MM.1S (cell line): ENCODE results near the gene LRRN2.

Experiments used
- DNase-seq: peaks from one replicate; pipeline ENCODE4 v3.0.0-alpha.2; 2015
- H2AFZ ChIP-seq: fragments of 300-600 bp; sonication (generic); 2 replicates; pipeline ENCODE4 v1.6.0; 2016; ENCODE audit warnings: antibody characterized with exemption, low read length
- H3F3A ChIP-seq: fragments of 300-600 bp; sonication (generic); 2 replicates; pipeline ENCODE4 v1.6.1; 2016; ENCODE audit warnings: mild to moderate bottlenecking, antibody characterized with exemption, low read length, moderate library complexity, mixed read lengths; ENCODE audit not compliant: insufficient read depth
- H3K27ac ChIP-seq: fragments of 300-600 bp; sonication (generic); 2 replicates; pipeline ENCODE4 v1.5.1; 2016; ENCODE audit warnings: mild to moderate bottlenecking, low read length
- H3K27me3 ChIP-seq: fragments of 300-600 bp; sonication (generic); replicated peaks from 2 replicates; pipeline ENCODE4 v1.6.0; 2016; ENCODE audit warnings: low read length; ENCODE audit not compliant: insufficient read depth
- H3K36me3 ChIP-seq: fragments of 300-600 bp; sonication (generic); replicated peaks from 2 replicates; pipeline ENCODE4 v1.6.1; 2016; ENCODE audit warnings: mild to moderate bottlenecking, low read length, mixed read lengths; ENCODE audit not compliant: insufficient read depth
- H3K4me1 ChIP-seq: fragments of 300-600 bp; sonication (generic); 2 replicates; pipeline ENCODE4 v1.6.1; 2016; ENCODE audit warnings: low read length, mixed read lengths
- H3K4me2 ChIP-seq: fragments of 300-600 bp; sonication (generic); 2 replicates; pipeline ENCODE4 v1.6.0; 2016; ENCODE audit warnings: low read depth, low read length
- H3K4me3 ChIP-seq: fragments of 300-600 bp; sonication (generic); 2 replicates; pipeline ENCODE4 v1.5.1; 2016; ENCODE audit warnings: low read length, mixed read lengths
- H3K79me2 ChIP-seq: fragments of 300-600 bp; sonication (generic); 2 replicates; pipeline ENCODE4 v1.6.1; 2016; ENCODE audit warnings: mixed run types, low read length, mixed read lengths
- H3K9ac ChIP-seq: fragments of 300-600 bp; sonication (generic); 2 replicates; pipeline ENCODE4 v1.6.1; 2016; ENCODE audit warnings: low read length, mixed read lengths
- H3K9me2 ChIP-seq: fragments of 300-600 bp; sonication (generic); replicated peaks from 2 replicates; pipeline ENCODE4 v1.6.1; 2016; ENCODE audit warnings: mild to moderate bottlenecking, low read length, mixed read lengths; ENCODE audit not compliant: insufficient read depth
- H3K9me3 ChIP-seq: fragments of 300-600 bp; sonication (generic); replicated peaks from 2 replicates; pipeline ENCODE4 v1.6.1; 2016; ENCODE audit warnings: mild to moderate bottlenecking, low read length, mixed read lengths; ENCODE audit not compliant: insufficient read depth
- H4K20me1 ChIP-seq: fragments of 300-600 bp; sonication (generic); 2 replicates; pipeline ENCODE4 v1.6.1; 2016; ENCODE audit warnings: mild to moderate bottlenecking, low read length, moderate library complexity, mixed read lengths; ENCODE audit not compliant: insufficient read depth
- EZH2 ChIP-seq: fragments of 300-600 bp; sonication (generic); optimal IDR thresholded peaks from 2 replicates; pipeline ENCODE3; 2017; ENCODE audit warnings: low read depth, mild to moderate bottlenecking, antibody characterized with exemption, low read length, mixed read lengths
- EZH2phosphoT487 ChIP-seq: fragments of 300-600 bp; sonication (generic); IDR thresholded peaks from 2 replicates; pipeline ENCODE4 v1.6.1; 2018; ENCODE audit warnings: antibody characterized with exemption, low read length
- TF ChIP-seq, protein P1 (sequence below): fragments of 300-600 bp; sonication (generic); IDR thresholded peaks from 2 replicates; pipeline ENCODE4 v1.5.1; 2016; ENCODE audit warnings: antibody characterized with exemption, low read length, mixed read lengths

LRRN2 gene

DNA sequence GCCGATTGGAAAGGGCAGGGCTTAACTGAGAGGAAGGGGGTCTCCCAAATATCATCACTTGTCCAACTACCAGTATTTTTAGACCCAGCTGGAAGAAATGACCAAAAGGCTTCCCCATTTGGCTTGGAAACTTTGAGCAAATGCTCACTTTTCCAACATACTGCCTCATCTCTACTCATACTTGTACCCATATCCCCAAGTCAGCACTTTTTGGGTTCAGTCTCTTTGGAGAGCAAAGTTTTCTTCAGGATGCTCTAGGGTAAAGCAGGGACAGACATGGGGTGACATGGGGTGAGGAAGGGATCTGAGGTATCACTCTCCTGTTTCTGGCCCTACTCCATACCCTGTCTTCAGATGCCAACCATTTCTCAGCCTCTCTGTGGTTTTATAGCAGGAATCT is 27.2 kb downstream of the LRRN2 start:
- DNase-seq: no peak
- H3K27me3 ChIP-seq: no peaks in the 10 kb centered on the region
- H3K4me2 ChIP-seq: no peak overlapping the region
- H3K4me3 ChIP-seq: no peak overlapping the region
- no peaks in the 10 kb centered on the region for H3K79me2 ChIP-seq
- no peak overlapping the region for H3K9ac ChIP-seq
- H4K20me1 ChIP-seq: no peaks in the 10 kb centered on the region
- no peaks in the 10 kb centered on the region for H3K36me3 ChIP-seq
- H3F3A ChIP-seq: no peaks in the 10 kb centered on the region
- no peaks in the 10 kb centered on the region for H3K9me3 ChIP-seq
- no peak overlapping the region for H3K27ac ChIP-seq
- H3K9me2 ChIP-seq: no peaks in the 10 kb centered on the region
- TF ChIP-seq EZH2phosphoT487 (no peak), EZH2 (no peak)
- TF ChIP-seq, protein P1, sequence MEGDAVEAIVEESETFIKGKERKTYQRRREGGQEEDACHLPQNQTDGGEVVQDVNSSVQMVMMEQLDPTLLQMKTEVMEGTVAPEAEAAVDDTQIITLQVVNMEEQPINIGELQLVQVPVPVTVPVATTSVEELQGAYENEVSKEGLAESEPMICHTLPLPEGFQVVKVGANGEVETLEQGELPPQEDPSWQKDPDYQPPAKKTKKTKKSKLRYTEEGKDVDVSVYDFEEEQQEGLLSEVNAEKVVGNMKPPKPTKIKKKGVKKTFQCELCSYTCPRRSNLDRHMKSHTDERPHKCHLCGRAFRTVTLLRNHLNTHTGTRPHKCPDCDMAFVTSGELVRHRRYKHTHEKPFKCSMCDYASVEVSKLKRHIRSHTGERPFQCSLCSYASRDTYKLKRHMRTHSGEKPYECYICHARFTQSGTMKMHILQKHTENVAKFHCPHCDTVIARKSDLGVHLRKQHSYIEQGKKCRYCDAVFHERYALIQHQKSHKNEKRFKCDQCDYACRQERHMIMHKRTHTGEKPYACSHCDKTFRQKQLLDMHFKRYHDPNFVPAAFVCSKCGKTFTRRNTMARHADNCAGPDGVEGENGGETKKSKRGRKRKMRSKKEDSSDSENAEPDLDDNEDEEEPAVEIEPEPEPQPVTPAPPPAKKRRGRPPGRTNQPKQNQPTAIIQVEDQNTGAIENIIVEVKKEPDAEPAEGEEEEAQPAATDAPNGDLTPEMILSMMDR: no peak
- H2AFZ ChIP-seq: no peak overlapping the region
- no peaks in the 10 kb centered on the region for H3K4me1 ChIP-seq

DNA sequence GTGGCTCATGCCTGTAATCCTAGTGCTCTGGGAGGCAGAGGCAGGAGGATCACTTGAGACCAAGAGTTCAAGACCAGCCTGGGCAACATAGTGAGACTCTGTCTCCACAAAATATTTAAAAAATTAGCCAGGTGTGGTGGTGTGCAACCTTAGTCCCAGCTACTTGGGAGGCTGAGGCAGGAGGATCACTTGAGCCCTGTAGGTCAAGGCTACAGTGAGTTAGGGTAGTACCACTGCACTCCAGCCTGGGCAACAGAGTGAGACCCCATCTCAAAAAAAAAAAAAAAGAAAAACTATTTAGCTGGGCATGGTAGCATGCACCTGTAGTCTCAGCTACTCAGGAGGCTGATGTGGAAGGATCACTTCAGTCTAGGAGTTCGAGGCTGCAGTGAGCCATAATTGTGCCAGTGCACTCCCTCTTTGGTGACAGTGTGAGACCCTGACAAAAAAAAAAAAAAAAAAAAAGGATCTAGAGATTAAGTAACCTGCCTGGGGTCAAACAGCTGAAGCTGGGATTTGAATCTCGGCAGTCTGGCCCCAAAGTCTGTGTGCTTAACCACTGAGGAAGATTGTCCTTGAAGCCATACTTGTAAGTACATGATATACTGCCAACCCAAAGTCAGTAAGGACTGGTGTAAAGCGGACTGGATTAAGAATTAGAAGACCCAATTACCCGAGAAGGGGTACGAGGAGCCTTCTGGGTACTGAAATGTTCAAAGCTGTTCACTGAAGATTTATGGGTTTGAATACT is 31.8 kb downstream of the LRRN2 start:
- Histone ChIP-seq H3K79me2 (no peaks in the 10 kb centered on the region), H4K20me1 (no peaks in the 10 kb centered on the region), H3K9ac (no peak overlapping the region), H3K4me3 (no peak overlapping the region), H2AFZ (no peak overlapping the region), H3K27me3 (no peaks in the 10 kb centered on the region), H3K4me1 (no peaks in the 10 kb centered on the region), H3K9me3 (no peaks in the 10 kb centered on the region), H3K27ac (no peak overlapping the region), H3K9me2 (no peaks in the 10 kb centered on the region), H3F3A (no peaks in the 10 kb centered on the region), H3K36me3 (no peaks in the 10 kb centered on the region), H3K4me2 (no peak overlapping the region)
- TF ChIP-seq EZH2phosphoT487 (no peak), EZH2 (no peak)
- TF ChIP-seq, protein P1: no peak
- DNase-seq: no peak

DNA sequence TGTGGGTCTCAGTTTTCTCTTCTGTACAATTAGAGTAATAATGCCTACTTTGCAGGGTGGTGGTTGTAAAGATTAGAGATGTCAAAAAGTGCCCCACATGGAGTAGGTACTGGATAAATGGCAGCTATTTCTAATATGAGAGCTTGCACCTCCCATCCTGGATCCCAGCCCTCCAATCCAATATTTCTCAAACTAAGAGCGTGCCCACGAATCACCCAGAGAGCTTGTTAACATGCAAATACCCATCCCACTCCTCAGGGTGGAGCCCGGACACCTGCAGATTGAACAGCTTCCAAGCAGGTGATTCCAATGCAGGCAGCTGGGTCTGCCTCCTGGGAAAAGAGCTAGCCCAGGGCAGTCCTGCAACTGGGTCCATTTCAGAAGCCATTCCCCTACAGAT is 33.0 kb downstream of the LRRN2 start:
- Histone ChIP-seq H2AFZ (no peak overlapping the region), H3K9ac (no peak overlapping the region), H3K4me2 (no peak overlapping the region), H3K4me3 (no peak overlapping the region), H3K9me3 (no peaks in the 10 kb centered on the region), H3K27me3 (no peaks in the 10 kb centered on the region), H3F3A (no peaks in the 10 kb centered on the region), H3K9me2 (no peaks in the 10 kb centered on the region), H3K79me2 (no peaks in the 10 kb centered on the region), H3K4me1 (no peaks in the 10 kb centered on the region), H3K36me3 (no peaks in the 10 kb centered on the region), H4K20me1 (no peaks in the 10 kb centered on the region), H3K27ac (no peak overlapping the region)
- DNase-seq: no peak
- TF ChIP-seq, protein P1: no peak
- TF ChIP-seq EZH2 (no peak), EZH2phosphoT487 (no peak)
